Measurements from ENCODE around the gene BTNL8.

Gene BTNL8

GRCh38 chr5:180862645-180863044 is 36.3 kb upstream of the BTNL8 start:
- H3K36me3 ChIP-seq (ENCODE audit: insufficient read depth, low read length) = peaks cover 22% of the 10 kb centered on the region
- no peak for ATAC-seq (ENCODE audit: insufficient read depth, low read depth)

GRCh38 chr5:180865981-180866695 is 32.8 kb upstream of the BTNL8 start:
- TF ChIP-seq EZH2 (IDR thresholded peaks at IDR 0.05; ENCODE audit: borderline replicate concordance, low read depth, low read length, severe bottlenecking) (no peak), CTCF (IDR thresholded peaks at IDR 0.05; ENCODE audit: borderline replicate concordance, extremely low read depth, low read length, poor library complexity, severe bottlenecking) (no peak)
- H3K79me2 ChIP-seq (ENCODE audit: insufficient read depth, low read length) = peaks cover 4% of the 10 kb centered on the region

More at GRCh38 chr5:180862645-180863044, 36.3 kb upstream of the BTNL8 start:
- DNase-seq = no peak
- H4K20me1 ChIP-seq (ENCODE audit: insufficient read depth, low read length) = no peaks in the 10 kb centered on the region
- H3K27me3 ChIP-seq (ENCODE audit: insufficient read depth, low read length, poor library complexity) = peaks cover 7% of the 10 kb centered on the region
- H3K4me1 ChIP-seq (ENCODE audit: insufficient read depth, low read length) = peaks cover 29% of the 10 kb centered on the region
- H3K4me3 ChIP-seq (ENCODE audit: low read depth in 1 of 2, low read length in 2 of 2) = no peak overlapping the region
- no peak overlapping the region for H3K27ac ChIP-seq (ENCODE audit: low read length)
- H3K79me2 ChIP-seq (ENCODE audit: insufficient read depth, low read length) = peaks cover 33% of the 10 kb centered on the region
- no peak overlapping the region for H3K4me2 ChIP-seq (ENCODE audit: insufficient read depth, low read length)
- no peak for TF ChIP-seq CTCF (IDR thresholded peaks at IDR 0.05; ENCODE audit: borderline replicate concordance, extremely low read depth, low read length, poor library complexity, severe bottlenecking)
- no peak overlapping the region for H3K9ac ChIP-seq (ENCODE audit: low read depth, low read length)
- H3K9me3 ChIP-seq (ENCODE audit: insufficient read depth, low read length, severe bottlenecking) = no peaks in the 10 kb centered on the region
- H2AFZ ChIP-seq (ENCODE audit: low read depth, low read length) = peak overlapping the region; percentile 30; the same call in 1 of the 2 replicates

GRCh38 chr5:180866985-180867384 is 32.0 kb upstream of the BTNL8 start:
- no peak for TF ChIP-seq CTCF (IDR thresholded peaks at IDR 0.05; ENCODE audit: borderline replicate concordance, extremely low read depth, low read length, poor library complexity, severe bottlenecking)
- TF ChIP-seq EZH2 (IDR thresholded peaks at IDR 0.05; ENCODE audit: borderline replicate concordance, low read depth, low read length, severe bottlenecking) = no peak
- no peaks in the 10 kb centered on the region for H3K9me3 ChIP-seq (ENCODE audit: insufficient read depth, low read length, severe bottlenecking)
- peaks cover 2% of the 10 kb centered on the region; the same call in 1 of the 2 replicates for H3K4me1 ChIP-seq (ENCODE audit: insufficient read depth, low read length)
- ATAC-seq (ENCODE audit: insufficient read depth, low read depth) (no peak), DNase-seq (no peak)
- no peak overlapping the region for H3K4me2 ChIP-seq (ENCODE audit: insufficient read depth, low read length)
- peaks cover 7% of the 10 kb centered on the region for H3K27me3 ChIP-seq (ENCODE audit: insufficient read depth, low read length, poor library complexity)
- no peaks in the 10 kb centered on the region for H3K36me3 ChIP-seq (ENCODE audit: insufficient read depth, low read length)
- H3K27ac ChIP-seq (ENCODE audit: low read length) = no peak overlapping the region
- no peak overlapping the region for H2AFZ ChIP-seq (ENCODE audit: low read depth, low read length)
- H3K79me2 ChIP-seq (ENCODE audit: insufficient read depth, low read length) = no peaks in the 10 kb centered on the region
- no peaks in the 10 kb centered on the region for H4K20me1 ChIP-seq (ENCODE audit: insufficient read depth, low read length)
- H3K9ac ChIP-seq (ENCODE audit: low read depth, low read length) = no peak overlapping the region
- H3K4me3 ChIP-seq (ENCODE audit: low read depth in 1 of 2, low read length in 2 of 2) = no peak overlapping the region

More at GRCh38 chr5:180865981-180866695, 32.8 kb upstream of the BTNL8 start:
- no peaks in the 10 kb centered on the region for H3K36me3 ChIP-seq (ENCODE audit: insufficient read depth, low read length)
- H3K9me3 ChIP-seq (ENCODE audit: insufficient read depth, low read length, severe bottlenecking) = no peaks in the 10 kb centered on the region
- DNase-seq = no peak
- peaks cover 7% of the 10 kb centered on the region for H3K27me3 ChIP-seq (ENCODE audit: insufficient read depth, low read length, poor library complexity)
- no peak overlapping the region for H3K4me2 ChIP-seq (ENCODE audit: insufficient read depth, low read length)
- H3K4me1 ChIP-seq (ENCODE audit: insufficient read depth, low read length) = peaks cover 8% of the 10 kb centered on the region; the same call in 1 of the 2 replicates
- no peak overlapping the region for H3K4me3 ChIP-seq (ENCODE audit: low read depth in 1 of 2, low read length in 2 of 2)
- no peak for ATAC-seq (ENCODE audit: insufficient read depth, low read depth)
- H2AFZ ChIP-seq (ENCODE audit: low read depth, low read length) = no peak overlapping the region
- no peak overlapping the region for H3K9ac ChIP-seq (ENCODE audit: low read depth, low read length)
- no peak overlapping the region for H3K27ac ChIP-seq (ENCODE audit: low read length)
- no peaks in the 10 kb centered on the region for H4K20me1 ChIP-seq (ENCODE audit: insufficient read depth, low read length)

All from DND-41 (cell line).